WTC11 (cell line): ENCODE measurements around the gene SIRT5. TPM values are rescaled to one million over a fixed set of nuclear protein-coding genes. Genes with fewer than 3 reads are reported as not detected.
A peak's percentile ranks its signal among the peaks of the same experiment; 100 is the strongest.

Source experiments
- ATAC-seq: fragments of 200-7000 bp; cut with Tn5 transposase; 2 replicates; pipeline ENCODE4 v1.10.0; 2021; ENCODE audit warnings: mild to moderate bottlenecking, moderate library complexity
- CTCF ChIA-PET: fragments of 300-600 bp; sonication (Branson Sonifier 250); formaldehyde crosslinking; loops from one replicate; lab custom pipeline; 2021; ENCODE audit warnings: antibody characterized with exemption; lab: Charles Lee
- POLR2A ChIA-PET: fragments of 350-600 bp; sonication (Branson Sonifier 250); formaldehyde crosslinking; loops from one replicate; lab custom pipeline; 2021; ENCODE audit warnings: antibody characterized with exemption; lab: Charles Lee
- DNase-seq: peaks from one replicate; pipeline ENCODE4 v3.0.0; 2021; ENCODE audit warnings: low spot score
- H3K27ac Mint-ChIP-seq: 2 replicates; pipeline ENCODE4 v1.8.0; 2021; ENCODE audit warnings: mixed read lengths
- H3K27me3 Mint-ChIP-seq: 2 replicates; pipeline ENCODE4 v1.8.0; 2021; ENCODE audit warnings: low read depth, mild to moderate bottlenecking, moderate library complexity, mixed read lengths
- H3K36me3 Mint-ChIP-seq: 2 replicates; pipeline ENCODE4 v1.8.0; 2021; ENCODE audit warnings: mixed read lengths
- H3K4me1 Mint-ChIP-seq: 2 replicates; pipeline ENCODE4 v1.8.0; 2022; ENCODE audit warnings: mixed read lengths
- H3K4me3 Mint-ChIP-seq: 2 replicates; pipeline ENCODE4 v1.8.0; 2021; ENCODE audit warnings: mild to moderate bottlenecking, moderate library complexity, mixed read lengths
- H3K9me3 Mint-ChIP-seq: 2 replicates; pipeline ENCODE4 v1.8.0; 2021; ENCODE audit warnings: mixed read lengths
- ARID4B ChIP-seq: sonication (generic); formaldehyde crosslinking; IDR thresholded peaks from 2 replicates; pipeline ENCODE4 v1.8.0; 2023; ENCODE audit warnings: missing genetic modification reagents, mild to moderate bottlenecking, borderline replicate concordance
- ATF3 ChIP-seq: sonication (generic); formaldehyde crosslinking; conservative IDR thresholded peaks from 2 replicates; pipeline ENCODE4 v1.8.1; 2022; ENCODE audit warnings: mild to moderate bottlenecking, missing genetic modification reagents
- CTCF ChIP-seq: fragments of 200-600 bp; IDR thresholded peaks from 2 replicates; pipeline ENCODE4 v1.8.0; 2022; ENCODE audit warnings: antibody characterized with exemption
- EMX1 ChIP-seq: fragments of 250-450 bp; sonication (Bioruptor Pico); IDR thresholded peaks from 2 replicates; pipeline ENCODE4 v1.8.0; 2021; ENCODE audit warnings: mild to moderate bottlenecking
- FOXP4 ChIP-seq: sonication (generic); formaldehyde crosslinking; IDR thresholded peaks from 2 replicates; pipeline ENCODE4 v1.8.0; 2022; ENCODE audit warnings: mild to moderate bottlenecking, missing genetic modification reagents
- GABPB1 ChIP-seq: sonication (generic); formaldehyde crosslinking; IDR thresholded peaks from 2 replicates; pipeline ENCODE4 v1.8.1; 2023; ENCODE audit warnings: mild to moderate bottlenecking, missing genetic modification reagents
- NFATC4 ChIP-seq: fragments of 250-450 bp; sonication (Bioruptor Pico); IDR thresholded peaks from 2 replicates; pipeline ENCODE4 v1.9.0; 2021; ENCODE audit warnings: mild to moderate bottlenecking
- SOX15 ChIP-seq: fragments of 250-450 bp; sonication (Bioruptor Pico); IDR thresholded peaks from 2 replicates; pipeline ENCODE4 v1.9.0; 2021; ENCODE audit warnings: mild to moderate bottlenecking
- TEAD1 ChIP-seq: sonication (generic); formaldehyde crosslinking; IDR thresholded peaks from 2 replicates; pipeline ENCODE4 v1.8.0; 2022; ENCODE audit warnings: mild to moderate bottlenecking, missing genetic modification reagents
- ZNF425 ChIP-seq: fragments of 250-450 bp; sonication (Bioruptor Pico); conservative IDR thresholded peaks from 2 replicates; pipeline ENCODE4 v1.9.0; 2021; ENCODE audit warnings: mild to moderate bottlenecking
- ZNF532 ChIP-seq: fragments of 250-450 bp; sonication (Bioruptor Pico); IDR thresholded peaks from 2 replicates; pipeline ENCODE4 v1.9.0; 2021; ENCODE audit warnings: mild to moderate bottlenecking, borderline replicate concordance
- total RNA-seq: library from RNA; stranded (reverse); gene quantifications from 3 replicates; pipeline ENCODE4 v1.2.3, GENCODE V29; 2021

Gene SIRT5
- total RNA-seq, 1 experiment from 2014 or later = 11.8 TPM

GRCh38 chr6:13617066-13617465 lies 42.7 kb downstream of the SIRT5 start (continued):
- no peak for TF ChIP-seq ATF3 (CRISPR knock-in tag)
- TF ChIP-seq ZNF425 = no peak
- TF ChIP-seq TEAD1 (CRISPR knock-in tag) = no peak
- no peak for TF ChIP-seq ZNF532 (CRISPR knock-in tag)
- no peak for TF ChIP-seq EMX1 (CRISPR knock-in tag)
- TF ChIP-seq ARID4B = no peak
- no peak for TF ChIP-seq NFATC4

- no peaks in the 10 kb centered on the region for H3K9me3 Mint-ChIP-seq
These were observed 50.5 kb downstream of the SIRT5 start for GRCh38 chr6:13624871-13625288.

More at GRCh38 chr6:13624871-13625288, 50.5 kb downstream of the SIRT5 start:
- Mint-ChIP-seq H3K36me3 (peaks cover 37% of the 10 kb centered on the region), H3K4me3 (no peak overlapping the region), H3K4me1 (peaks cover 5% of the 10 kb centered on the region), H3K27me3 (no peaks in the 10 kb centered on the region), H3K27ac (peak overlapping the region; percentile 32)
- TF ChIP-seq FOXP4 (CRISPR knock-in tag) (no peak), SOX15 (no peak), CTCF (0 out of 2 replicates have a peak, but pooled peaks have one; percentile 28), GABPB1 (CRISPR knock-in tag) (0 out of 2 replicates have a peak, but pooled peaks have one; percentile 23)
- DNase-seq = peak; percentile 19
- peak; percentile 99 for ATAC-seq
- POLR2A ChIA-PET = interaction anchor here (0.6 to 1.0 kb wide), 2 partner anchors 11 to 152 kb away, joined by 3 read pairs; no protein-coding TSS in a partner anchor
- CTCF ChIA-PET = interaction anchor here (0.6 to 2.2 kb wide), 39 partner anchors 9 to 442 kb away, joined by 3 to 70 read pairs (median 4); partner anchors contain the start of genes GFOD1, NOL7, SIRT5 and TBC1D7
